Measurements from ENCODE around the gene ESYT2. TPM values are rescaled to one million over a fixed set of nuclear protein-coding genes. Genes with fewer than 3 reads are reported as not detected.

The ESYT2 gene
- total and polyA plus RNA-seq, 9 of the 15 experiments (the other 6 are each of a cell fraction or from before 2014, with no cell fraction given), result 5.8 to 86.9 (median 64.7) TPM

DNA sequence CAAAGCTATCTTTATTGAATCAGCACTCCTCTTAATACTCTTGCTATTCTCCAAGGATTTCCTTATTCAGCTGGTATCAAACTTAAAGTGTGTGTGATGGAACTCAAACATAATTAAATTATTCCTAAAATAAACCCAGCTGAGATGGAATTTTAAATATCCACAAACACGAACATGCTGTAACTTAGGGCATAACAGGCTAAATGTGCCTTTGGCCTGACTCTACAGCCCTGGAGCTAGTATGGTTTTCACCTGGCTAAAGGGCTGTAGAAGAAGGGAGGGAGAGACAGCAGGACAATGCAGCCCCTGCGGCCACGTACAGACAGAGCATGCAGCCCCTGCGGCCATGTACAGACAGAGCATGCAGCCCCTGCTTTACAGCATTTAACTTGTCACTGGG lies 34.0 kb downstream of the ESYT2 start:
- ATAC-seq (no peak), DNase-seq (ENCODE audit: extremely low read depth in 1 of 4, low spot score in 3 of 4) (no peak), FAIRE-seq (no peak)
- H3K79me2 ChIP-seq (ENCODE audit: control insufficient read depth, insufficient read depth, low read length), result peaks cover 15% of the 10 kb centered on the region
- ChIA-PET CTCF (ENCODE audit: low intra/inter-chr PET ratio) (no interaction called here), POLR2A (interaction anchor here (1.4 kb wide), 1 partner anchor 17 kb away, joined by 3 read pairs; no protein-coding TSS in a partner anchor)
- no peak overlapping the region for H3K4me3 ChIP-seq
- no peaks in the 10 kb centered on the region for H3K27me3 ChIP-seq (ENCODE audit: control insufficient read depth in 2 of 2, insufficient read depth in 2 of 2, low read length in 2 of 2)
- intact Hi-C loops (cut with micrococcal nuclease) (no loop called here), in situ Hi-C loops (cut with MboI) (no loop called here)
- no peaks in the 10 kb centered on the region; the same call in 1 of the 2 replicates for H4K20me1 ChIP-seq (replicated peaks; ENCODE audit: control insufficient read depth, insufficient read depth, low read length)
- 82% methylated on average over 4 of the region's 4 CpGs for WGBS (ENCODE audit: insufficient coverage, low coverage, missing lambda C conversion rate)
- H3K36me3 ChIP-seq (ENCODE audit: control insufficient read depth, insufficient read depth, low read length), result peaks cover 72% of the 10 kb centered on the region
- no peak overlapping the region for H3K4me2 ChIP-seq (ENCODE audit: insufficient read depth, low read length)
- H3K4me1 ChIP-seq (replicated peaks in 1 of 2; ENCODE audit: control insufficient read depth in 2 of 2, insufficient read depth in 2 of 2, low read length in 2 of 2), result no peaks in the 10 kb centered on the region
- no peak overlapping the region for H3K27ac ChIP-seq (ENCODE audit: extremely low read depth, low read depth, low read length)
- H3K9ac ChIP-seq (ENCODE audit: insufficient read depth in 1 of 2, low read depth in 2 of 2, low read length in 2 of 2), result no peak overlapping the region
- no peaks in the 10 kb centered on the region for H3K9me3 ChIP-seq (replicated peaks; ENCODE audit: control insufficient read depth, insufficient read depth, low read depth, low read length)
- no peaks in the 10 kb centered on the region for H3K9me1 ChIP-seq (ENCODE audit: control insufficient read depth, insufficient read depth, low read length)
- no peak overlapping the region for H2AFZ ChIP-seq (ENCODE audit: low read depth, low read length)
- BruUV-seq (replicated peaks), result no TSS peak
- TF ChIP-seq ZHX1 (conservative IDR thresholded peaks at IDR 0.05; ENCODE audit: low read length) (no peak), KAT8 (IDR thresholded peaks at IDR 0.05; ENCODE audit: low read depth) (no peak), TFAM (CRISPR knock-in tag; conservative IDR thresholded peaks at IDR 0.05) (no peak), ZNF134 (CRISPR knock-in tag; conservative IDR thresholded peaks at IDR 0.05) (no peak), ZNF124 (CRISPR knock-in tag; IDR thresholded peaks at IDR 0.05) (no peak), PCBP1 (IDR thresholded peaks at IDR 0.05; ENCODE audit: low read depth, low read length, poor library complexity, severe bottlenecking) (no peak), DPF2 (IDR thresholded peaks at IDR 0.05) (no peak), ATF6 (CRISPR knock-in tag; IDR thresholded peaks at IDR 0.05) (no peak), BCLAF1 (IDR thresholded peaks at IDR 0.05; ENCODE audit: borderline replicate concordance in 1 of 2, control insufficient read depth in 1 of 2, low read depth in 2 of 2, low read length in 1 of 2) (no peak), MNT (conservative IDR thresholded peaks at IDR 0.05) (no peak), SLC30A9 (CRISPR knock-in tag; IDR thresholded peaks at IDR 0.05) (no peak), MTA3 (IDR thresholded peaks at IDR 0.05; ENCODE audit: borderline replicate concordance) (no peak), BDP1 (IDR thresholded peaks at IDR 0.05; ENCODE audit: insufficient read depth, insufficient read length) (no peak), ZNF121 (CRISPR knock-in tag; conservative IDR thresholded peaks at IDR 0.05) (no peak)

Measured in K562 (cell line).